C4-2B (cell line): ENCODE measurements around the gene C16orf95.

ENCODE experiments used
- CTCF ChIP-seq: fragments of 450-650 bp; conservative IDR thresholded peaks from 2 replicates; pipeline ENCODE4 v1.5.1; 2017; ENCODE audit warnings: mild to moderate bottlenecking
- ZFX ChIP-seq: fragments of 450-650 bp; IDR thresholded peaks from 2 replicates; pipeline ENCODE4 v1.6.1; 2017

GRCh38 chr16:87263418-87264052 lies 53.7 kb downstream of the C16orf95 start:
- TF ChIP-seq CTCF = no peak
- no peak for TF ChIP-seq ZFX
